ENCODE data around the gene NRXN2. TPM values are rescaled to one million over a fixed set of nuclear protein-coding genes. Genes with fewer than 3 reads are reported as not detected.

The NRXN2 gene
- total and polyA plus RNA-seq, 7 donors = 0.44 to 5.2 (median 1.9) TPM

- TF ChIP-seq CTCF (IDR thresholded peaks at IDR 0.05) = no peak
- ATAC-seq (peak; percentile 74 to 77 (median 76)), DNase-seq (peak; percentile 87 to 94)
- Histone ChIP-seq H3K27me3 (ENCODE audit: insufficient read depth in 3 of 3, low read length in 2 of 3) (no peaks in the 10 kb centered on the region), H3K4me3 (peak within 1 kb of the TSS; percentile 74), H3K36me3 (ENCODE audit: insufficient read depth in 1 of 2, low read depth in 1 of 2) (peaks cover 6 to 61% of the 10 kb centered on the region in 2 donors), H3K9me3 (no peaks in the 10 kb centered on the region), H3K4me1 (peaks cover 94% of the 10 kb centered on the region), H3K27ac (peak within 1 kb of the TSS; percentile 85)
- 11 to 21% (median 12%) methylated on average over 22 to 24 of the region's 24 CpGs for WGBS, 3 donors
- intact Hi-C loops (cut with DNase I) = loop anchor here in 1 of 2 donors (2.0 kb wide), 1 partner anchor 17 kb away; no protein-coding TSS in a partner anchor
These were observed 37.0 kb upstream of the NRXN2 start, which contains the start of gene PYGM for GRCh38 chr11:64759722-64760719. Gene PYGM (minus strand): TSS chr11:64759974. CDS start chr11:64759898, 76 bp downstream.

- ATAC-seq = peak; percentile 51 to 57 (median 56)
- peak; percentile 78 to 89 for DNase-seq
- TF ChIP-seq CTCF (IDR thresholded peaks at IDR 0.05) = no peak
- WGBS, 3 donors = 20 to 35% (median 22%) methylated on average over 21 of the region's 21 CpGs
- intact Hi-C loops (cut with DNase I) = no loop called here
- H3K4me1 ChIP-seq = peaks cover 90% of the 10 kb centered on the region
- peak overlapping the region; percentile 74 for H3K4me3 ChIP-seq
- peaks cover 0 to 61% of the 10 kb centered on the region in 2 donors for H3K36me3 ChIP-seq (ENCODE audit: insufficient read depth in 1 of 2, low read depth in 1 of 2)
- H3K27me3 ChIP-seq (ENCODE audit: insufficient read depth in 3 of 3, low read length in 2 of 3) = no peaks in the 10 kb centered on the region
- peak overlapping the region; percentile 85 for H3K27ac ChIP-seq
- no peaks in the 10 kb centered on the region for H3K9me3 ChIP-seq
These were observed 36.2 kb upstream of the NRXN2 start for GRCh38 chr11:64759131-64759721.

GRCh38 chr11:64758330-64759079, 35.5 kb upstream of the NRXN2 start:
- ATAC-seq (no peak), DNase-seq (peak; percentile 14 to 49)
- peaks cover 0 to 59% of the 10 kb centered on the region in 2 donors for H3K36me3 ChIP-seq (ENCODE audit: insufficient read depth in 1 of 2, low read depth in 1 of 2)
- peak overlapping the region; percentile 85 for H3K27ac ChIP-seq
- TF ChIP-seq CTCF (IDR thresholded peaks at IDR 0.05) = no peak
- H3K27me3 ChIP-seq (ENCODE audit: insufficient read depth in 3 of 3, low read length in 2 of 3) = no peaks in the 10 kb centered on the region
- WGBS, 3 donors = 36 to 54% (median 45%) methylated on average over 15 of the region's 15 CpGs
- H3K9me3 ChIP-seq = no peaks in the 10 kb centered on the region
- peaks cover 85% of the 10 kb centered on the region for H3K4me1 ChIP-seq
- intact Hi-C loops (cut with DNase I) = no loop called here
- H3K4me3 ChIP-seq = peak overlapping the region; percentile 74

- Histone ChIP-seq H3K36me3 (ENCODE audit: insufficient read depth in 1 of 2, low read depth in 1 of 2) (peaks cover 0 to 59% of the 10 kb centered on the region in 2 donors), H3K9me3 (no peaks in the 10 kb centered on the region), H3K4me1 (peaks cover 78% of the 10 kb centered on the region), H3K4me3 (peak overlapping the region; percentile 74), H3K27me3 (ENCODE audit: insufficient read depth in 3 of 3, low read length in 2 of 3) (no peaks in the 10 kb centered on the region), H3K27ac (peak overlapping the region; percentile 85)
- intact Hi-C loops (cut with DNase I) = no loop called here
- no peak for TF ChIP-seq CTCF (IDR thresholded peaks at IDR 0.05)
- WGBS, 3 donors = 43 to 65% (median 50%) methylated on average over 19 of the region's 19 CpGs
- ATAC-seq (no peak), DNase-seq (peak in 1 of 2 donors; percentile 50)
These were observed 34.7 kb upstream of the NRXN2 start for GRCh38 chr11:64757549-64758329.
